Stimulated activated CD4-positive, alpha-beta T cell treated with anti-CD3 and anti-CD28 coated beads, Interleukin-15, amount 100 ng/mL, for 24 hours (primary cell): ENCODE measurements around the gene SPART.
"Not testable (repeated sequence)": the region's sequence is repeated elsewhere in the genome, so short reads cannot be mapped to it uniquely, and the experiment has no call there.

Experiments
- DNase-seq: peaks from one replicate; pipeline ENCODE4 v3.0.0-alpha.2; 2020

Gene SPART

GRCh38 chr13:36352350-36352749 is 6.2 kb upstream of the SPART start:
- DNase-seq = no peak

- no peak for DNase-seq
Observed at GRCh38 chr13:36347531-36348210, 1.5 kb upstream of the SPART start.

- peak; percentile 45 for DNase-seq
Observed at GRCh38 chr13:36345438-36346221, 564 bp downstream of the SPART start.

GRCh38 chr13:36344886-36345437 is 1.2 kb downstream of the SPART start:
- peak; percentile 6 for DNase-seq

- DNase-seq = no peak
Observed at GRCh38 chr13:36344173-36344572, 2.0 kb downstream of the SPART start.

GRCh38 chr13:36343766-36344165 is 2.4 kb downstream of the SPART start:
- DNase-seq = no peak

- DNase-seq = no peak
Observed at GRCh38 chr13:36342715-36343114, 3.5 kb downstream of the SPART start.

- DNase-seq = no peak
Observed at GRCh38 chr13:36341718-36342117, 4.5 kb downstream of the SPART start.

- no peak for DNase-seq
Observed at GRCh38 chr13:36339600-36340155, 6.5 kb downstream of the SPART start.

GRCh38 chr13:36337938-36338641 is 8.1 kb downstream of the SPART start:
- no peak for DNase-seq

GRCh38 chr13:36332986-36333385 is 13.2 kb downstream of the SPART start:
- DNase-seq = no peak

GRCh38 chr13:36332255-36332654 is 13.9 kb downstream of the SPART start:
- DNase-seq = not testable (repeated sequence)

GRCh38 chr13:36331280-36331679 is 14.9 kb downstream of the SPART start:
- DNase-seq = no peak

- no peak for DNase-seq
Observed at GRCh38 chr13:36329361-36329760, 16.8 kb downstream of the SPART start.

- DNase-seq = no peak
Observed at GRCh38 chr13:36328821-36329220, 17.4 kb downstream of the SPART start.

GRCh38 chr13:36325912-36326311 is 20.3 kb downstream of the SPART start:
- no peak for DNase-seq

GRCh38 chr13:36324881-36325280 is 21.3 kb downstream of the SPART start:
- not testable (repeated sequence) for DNase-seq

- no peak for DNase-seq
Observed at GRCh38 chr13:36323951-36324566, 22.1 kb downstream of the SPART start.

- no peak for DNase-seq
Observed at GRCh38 chr13:36323408-36323807, 22.8 kb downstream of the SPART start.

GRCh38 chr13:36319793-36320192 is 26.4 kb downstream of the SPART start:
- not testable (repeated sequence) for DNase-seq

GRCh38 chr13:36313047-36313969 is 32.9 kb downstream of the SPART start:
- no peak for DNase-seq
